GM13977 (cell line): Measurements from ENCODE around the gene FER1L5.

Source experiments
- DNase-seq: peaks from one replicate; pipeline ENCODE4 v3.0.0; 2012; ENCODE audit warnings: low spot score
- CTCF ChIP-seq: IDR thresholded peaks from 2 replicates; pipeline ENCODE4 v1.5.1; 2012; ENCODE audit warnings: mild to moderate bottlenecking, control low read depth; ENCODE audit not compliant: insufficient read depth; ENCODE audit errors: extremely low read depth, missing control alignments
- in situ Hi-C: fragments of 300-500 bp; cut with MboI; formaldehyde crosslinking; loops from one replicate; pipeline ENCODE4 v1.12.0; 2022; ENCODE audit warnings: low sequenced_read_pairs, low pct_unique_long_range_greater_than_20kb, mixed read lengths, inconsistent platforms; ENCODE audit not compliant: unreplicated experiment

The FER1L5 gene

GRCh38 chr2:96716388-96716787, 73.8 kb downstream of the FER1L5 start:
- no peak for TF ChIP-seq CTCF
- in situ Hi-C loops, result no loop called here
- DNase-seq, result no peak

GRCh38 chr2:96726131-96726530, 83.6 kb downstream of the FER1L5 start:
- in situ Hi-C loops, result no loop called here
- no peak for DNase-seq
- TF ChIP-seq CTCF, result no peak

GRCh38 chr2:96727431-96727830, 84.9 kb downstream of the FER1L5 start:
- no peak for TF ChIP-seq CTCF
- in situ Hi-C loops, result no loop called here
- no peak for DNase-seq

- DNase-seq, result no peak
- in situ Hi-C loops, result no loop called here
- TF ChIP-seq CTCF, result no peak
Measured at GRCh38 chr2:96729748-96730147, 87.2 kb downstream of the FER1L5 start.

GRCh38 chr2:96730212-96730611, 87.6 kb downstream of the FER1L5 start:
- DNase-seq, result no peak
- no peak for TF ChIP-seq CTCF
- in situ Hi-C loops, result no loop called here

GRCh38 chr2:96733931-96734330, 91.4 kb downstream of the FER1L5 start:
- no peak for DNase-seq
- in situ Hi-C loops, result no loop called here
- TF ChIP-seq CTCF, result no peak
